Activated CD8-positive, alpha-beta memory T cell treated with anti-CD3 and anti-CD28 coated beads for 36 hours (primary cell): ENCODE results near the gene NDUFS4. TPM values are rescaled to one million over a fixed set of nuclear protein-coding genes. Genes with fewer than 3 reads are reported as not detected.
"Not testable (repeated sequence)": the region's sequence is repeated elsewhere in the genome, so short reads cannot be mapped to it uniquely, and the experiment has no call there.

ENCODE experiments used
- CTCF ChIA-PET: fragments of 350-600 bp; sonication (Branson Sonifier 250); formaldehyde crosslinking; loops from one replicate; lab custom pipeline; 2021; ENCODE audit warnings: antibody characterized with exemption; lab: Charles Lee
- POLR2A ChIA-PET: fragments of 350-600 bp; sonication (Branson Sonifier 250); formaldehyde crosslinking; loops from one replicate; lab custom pipeline; 2021; ENCODE audit warnings: antibody characterized with exemption; lab: Charles Lee
- total RNA-seq, 2 experiments: library from RNA; stranded (reverse); gene quantifications; one replicate each; pipeline ENCODE4 v1.2.3, GENCODE V29; 2021

Gene NDUFS4
- total RNA-seq, 2 experiments from 2014 or later = 56.6 to 57.6 TPM

DNA sequence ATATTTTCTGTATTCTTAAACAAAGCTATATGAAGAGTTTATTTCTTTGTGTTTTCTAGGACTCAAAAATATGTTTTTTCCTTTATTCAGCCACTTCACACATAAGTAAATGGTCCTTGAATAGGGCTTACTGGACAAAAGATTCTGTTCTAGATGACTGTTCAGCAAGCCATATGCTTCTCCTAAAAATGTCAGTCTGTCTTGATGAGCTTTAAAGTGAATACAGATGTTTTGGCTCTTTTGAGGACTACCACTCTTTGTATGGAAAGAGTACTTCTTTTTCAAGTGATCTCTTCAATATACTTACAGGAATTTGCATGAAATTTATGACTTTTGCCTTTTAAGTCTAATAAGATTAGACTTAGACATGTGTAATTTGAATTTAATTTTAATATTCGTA is 8.4 kb downstream of the NDUFS4 start:
- POLR2A ChIA-PET = no interaction called here
- CTCF ChIA-PET = no interaction called here

DNA sequence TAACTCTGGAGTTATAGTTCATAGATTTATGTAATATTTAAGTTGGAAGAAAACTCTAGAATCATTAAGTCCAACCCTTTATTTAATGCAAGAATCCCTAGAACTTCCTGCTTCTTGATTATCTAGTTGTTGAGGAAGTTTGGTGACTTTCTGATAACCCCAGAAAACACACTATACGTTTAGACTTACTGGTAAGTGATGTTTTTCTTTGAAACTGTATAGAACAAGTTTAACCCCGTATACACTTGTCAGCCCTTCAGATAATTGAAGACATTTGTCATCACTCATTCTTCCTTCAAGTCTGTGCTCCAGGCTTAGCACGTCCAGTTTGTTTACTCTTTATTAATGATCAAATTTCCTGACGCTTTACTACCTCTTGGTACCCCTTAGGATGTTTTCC is 9.0 kb downstream of the NDUFS4 start:
- CTCF ChIA-PET = no interaction called here
- POLR2A ChIA-PET = no interaction called here

DNA sequence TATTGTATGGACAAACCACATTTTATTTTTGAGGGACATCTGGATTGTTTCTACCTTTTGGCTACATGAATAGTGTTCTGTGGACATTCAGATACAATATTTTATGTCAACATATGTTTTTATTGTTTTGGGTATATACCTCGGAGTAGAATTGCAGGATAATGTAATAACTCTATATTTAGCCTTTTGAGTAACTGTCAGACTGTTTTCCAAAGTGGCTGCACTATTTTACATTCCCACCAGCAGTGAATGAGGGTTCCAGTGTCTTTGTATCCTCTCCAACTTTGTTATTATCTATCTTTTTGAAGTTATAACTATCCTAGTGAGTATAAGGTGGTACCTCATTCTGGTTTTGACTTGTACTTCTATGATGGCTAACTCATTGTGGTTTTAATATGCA is 11.0 kb downstream of the NDUFS4 start:
- ChIA-PET CTCF (interaction anchor here (0.6 kb wide), 1 partner anchor 47 kb away, joined by 3 read pairs; no protein-coding TSS in a partner anchor), POLR2A (no interaction called here)

DNA sequence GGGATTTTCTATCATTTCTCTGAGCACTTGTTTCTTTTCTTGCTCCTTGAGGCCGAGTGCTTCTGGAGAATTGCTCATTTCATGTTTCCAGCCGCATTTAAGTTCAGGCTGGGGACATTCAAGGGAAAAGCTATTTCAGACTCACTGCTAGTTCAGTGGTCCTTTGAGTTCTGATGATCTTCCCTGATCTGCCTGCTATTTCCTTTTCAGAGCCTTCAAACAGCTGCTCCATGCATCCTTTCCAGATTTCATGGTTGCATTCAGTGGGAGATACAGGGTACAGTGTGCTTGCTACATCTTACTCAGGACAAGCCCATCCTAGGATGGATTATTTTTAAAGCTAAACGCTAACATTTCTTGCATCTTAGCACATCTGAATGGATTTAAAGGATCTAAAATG is 14.7 kb downstream of the NDUFS4 start:
- ChIA-PET POLR2A (interaction anchor here (0.7 kb wide), 1 partner anchor 419 kb away, joined by 7 read pairs; no protein-coding TSS in a partner anchor), CTCF (no interaction called here)

DNA sequence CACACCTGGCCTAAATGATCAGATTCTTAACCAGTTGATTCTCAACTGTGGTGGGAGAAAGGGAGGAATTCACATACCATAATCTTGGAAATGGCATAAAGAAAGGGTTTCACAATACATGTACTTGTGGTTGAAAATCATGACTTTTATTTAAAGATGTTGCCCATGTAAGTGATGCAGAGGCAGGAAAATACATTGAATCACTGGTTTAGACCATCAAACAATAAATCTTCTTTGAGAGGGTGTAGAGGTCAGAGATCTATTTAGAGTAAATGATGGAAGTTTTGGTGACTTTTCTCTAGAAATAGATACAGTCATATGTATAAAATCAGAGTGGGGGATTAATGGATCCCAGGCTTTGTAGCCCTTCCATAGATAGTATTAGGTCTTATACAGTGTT is 15.4 kb downstream of the NDUFS4 start:
- ChIA-PET CTCF (no interaction called here), POLR2A (no interaction called here)

DNA sequence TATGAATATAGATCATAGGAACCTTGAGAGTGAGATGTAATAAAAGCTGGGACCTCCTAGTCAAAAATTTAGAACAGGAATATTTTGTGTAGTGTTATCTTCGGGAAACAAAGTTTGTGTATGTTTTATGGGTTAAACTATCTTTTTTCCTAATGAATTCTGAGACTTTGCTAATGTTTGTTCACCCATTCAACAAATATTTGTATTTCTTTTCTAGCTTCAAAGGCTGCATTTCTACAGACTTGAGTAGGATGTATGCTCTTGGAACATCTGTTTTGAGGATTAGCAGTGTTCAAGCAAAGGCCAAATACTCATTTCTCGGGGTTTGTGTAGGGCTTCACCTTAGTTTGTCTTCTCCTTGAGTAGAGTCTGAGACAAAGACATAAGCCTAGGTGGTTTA is 16.2 kb downstream of the NDUFS4 start:
- POLR2A ChIA-PET = no interaction called here
- CTCF ChIA-PET = no interaction called here

DNA sequence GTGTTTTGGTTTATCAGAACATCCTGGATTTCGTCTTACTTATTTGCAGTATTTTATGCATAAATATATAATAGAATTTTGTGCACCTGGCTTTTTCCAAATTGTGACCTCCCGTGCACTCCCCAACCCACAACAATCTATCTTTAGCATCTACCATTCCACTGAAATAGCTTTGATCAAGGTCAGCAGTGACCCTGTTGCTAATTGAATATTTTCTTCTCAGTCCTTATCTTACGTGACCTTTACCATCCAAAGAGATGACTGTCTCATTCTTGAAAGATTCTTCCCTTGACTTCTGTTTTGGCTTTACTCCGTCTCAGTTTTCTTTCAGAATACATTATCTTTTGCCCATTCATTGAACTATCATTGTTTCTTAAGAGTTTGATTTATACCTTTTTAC is 18.4 kb downstream of the NDUFS4 start:
- CTCF ChIA-PET = no interaction called here
- POLR2A ChIA-PET = interaction anchor here (0.6 kb wide), 1 partner anchor 418 kb away, joined by 3 read pairs; no protein-coding TSS in a partner anchor

DNA sequence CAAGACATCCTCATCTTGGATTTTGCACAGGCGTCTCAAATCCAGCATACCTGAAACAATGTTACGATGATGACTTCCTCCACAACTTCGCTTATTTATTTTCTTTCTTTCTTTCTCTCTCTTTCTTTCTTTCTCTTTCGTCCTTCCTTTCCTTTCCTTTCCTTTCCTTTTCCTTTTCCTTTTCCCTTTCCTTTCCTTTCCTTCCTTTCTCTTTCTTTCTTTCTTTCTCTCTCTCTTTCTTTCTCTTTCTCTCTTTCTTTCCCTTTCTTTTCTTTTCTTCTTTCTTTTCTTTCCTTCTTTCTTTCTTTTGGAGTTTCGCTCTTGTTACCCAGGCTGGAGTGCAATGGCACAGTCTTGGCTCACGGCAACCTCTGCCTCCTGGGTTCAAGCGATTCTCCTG is 20.1 kb downstream of the NDUFS4 start:
- ChIA-PET POLR2A (no interaction called here), CTCF (no interaction called here)

DNA sequence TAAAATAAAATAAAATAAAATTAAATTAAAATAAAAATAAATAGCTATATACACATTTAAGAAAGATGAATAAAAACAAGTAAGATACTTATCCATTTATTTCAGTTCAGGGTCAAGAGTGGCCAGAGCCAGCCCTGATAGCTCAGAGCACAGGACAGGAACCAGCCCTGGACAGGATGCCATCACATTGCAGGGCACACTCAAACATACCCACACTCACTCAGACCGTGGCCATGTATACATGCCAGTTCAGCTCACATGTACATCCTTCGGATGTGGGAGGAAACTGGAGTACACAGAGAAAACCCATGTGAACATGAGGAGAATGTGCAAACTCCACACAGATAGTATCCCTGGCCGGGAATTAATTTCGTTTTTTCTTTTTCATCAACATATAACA is 21.8 kb downstream of the NDUFS4 start:
- ChIA-PET POLR2A (no interaction called here), CTCF (no interaction called here)

DNA sequence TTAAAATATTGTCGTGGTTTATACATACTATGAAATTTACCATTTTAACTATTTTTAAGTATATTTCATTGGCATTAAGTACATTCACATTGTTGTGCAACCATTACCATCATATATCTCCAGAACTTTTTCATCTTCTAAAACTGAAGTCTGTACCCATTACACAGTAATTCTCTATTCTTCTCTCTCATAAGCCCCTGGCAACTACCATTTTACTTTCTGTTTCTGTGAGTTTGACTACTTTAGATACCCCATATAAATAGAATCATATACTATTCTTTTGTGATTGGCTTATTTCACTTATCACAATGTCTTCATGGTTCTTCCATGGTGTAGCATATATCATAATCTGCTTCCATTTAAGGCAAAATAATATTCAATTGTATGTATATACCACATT is 30.3 kb downstream of the NDUFS4 start:
- POLR2A ChIA-PET = no interaction called here
- CTCF ChIA-PET = no interaction called here

DNA sequence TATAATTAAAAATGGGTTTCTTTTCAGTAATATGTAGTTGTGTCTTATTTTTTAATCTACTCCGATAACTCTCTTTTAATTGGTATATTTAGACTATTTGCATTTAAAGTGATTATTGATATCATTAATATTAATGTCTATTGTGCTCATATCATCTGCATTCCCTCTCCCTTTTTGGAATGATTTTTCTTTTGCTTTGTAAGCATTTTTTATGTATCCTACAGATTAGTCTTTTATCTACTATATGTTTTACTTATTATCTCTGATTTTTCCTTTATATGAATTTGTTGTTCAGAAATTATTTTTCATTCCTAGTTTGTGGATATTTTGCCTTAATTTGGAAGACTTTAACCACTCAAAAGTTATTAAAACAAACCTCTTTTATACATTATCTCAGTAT is 34.0 kb downstream of the NDUFS4 start:
- CTCF ChIA-PET = no interaction called here
- POLR2A ChIA-PET = no interaction called here

DNA sequence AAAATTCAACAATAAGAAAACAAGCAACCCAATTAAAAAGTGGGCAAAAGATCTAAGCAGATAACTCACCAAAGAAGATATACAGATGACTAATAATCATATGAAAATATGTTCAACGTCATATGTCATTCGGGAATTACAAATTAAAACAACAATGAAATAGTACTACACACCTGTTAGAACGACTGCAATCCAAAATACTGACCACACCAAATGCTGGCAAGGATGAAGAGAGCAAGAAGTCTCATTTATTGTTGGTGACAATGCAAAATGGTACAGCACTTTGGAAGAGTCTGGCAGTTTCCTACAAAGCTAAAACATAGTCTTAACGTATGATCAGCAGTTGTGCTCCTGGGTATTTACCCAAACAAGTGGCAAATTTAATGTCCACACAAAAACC is 37.5 kb downstream of the NDUFS4 start:
- ChIA-PET POLR2A (no interaction called here), CTCF (no interaction called here)

DNA sequence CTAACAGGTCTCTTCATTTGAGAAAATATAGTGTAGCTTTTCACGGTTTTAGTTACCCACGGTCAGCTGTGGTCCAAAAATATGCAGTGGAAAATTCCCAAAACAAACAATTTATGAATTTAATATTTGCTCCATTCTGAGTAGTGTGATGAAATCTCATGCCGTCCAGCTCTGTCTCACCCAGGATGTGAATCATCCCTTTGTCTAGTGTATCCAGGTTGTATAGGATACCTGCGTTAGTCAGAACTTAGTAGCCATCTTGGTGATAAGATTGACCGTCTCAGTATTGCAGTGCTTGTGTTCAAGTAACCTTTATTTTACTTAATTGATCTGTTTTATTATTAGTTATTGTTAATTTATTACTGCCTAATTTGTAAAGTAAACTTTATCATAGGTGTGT is 41.1 kb downstream of the NDUFS4 start:
- ChIA-PET POLR2A (no interaction called here), CTCF (no interaction called here)

DNA sequence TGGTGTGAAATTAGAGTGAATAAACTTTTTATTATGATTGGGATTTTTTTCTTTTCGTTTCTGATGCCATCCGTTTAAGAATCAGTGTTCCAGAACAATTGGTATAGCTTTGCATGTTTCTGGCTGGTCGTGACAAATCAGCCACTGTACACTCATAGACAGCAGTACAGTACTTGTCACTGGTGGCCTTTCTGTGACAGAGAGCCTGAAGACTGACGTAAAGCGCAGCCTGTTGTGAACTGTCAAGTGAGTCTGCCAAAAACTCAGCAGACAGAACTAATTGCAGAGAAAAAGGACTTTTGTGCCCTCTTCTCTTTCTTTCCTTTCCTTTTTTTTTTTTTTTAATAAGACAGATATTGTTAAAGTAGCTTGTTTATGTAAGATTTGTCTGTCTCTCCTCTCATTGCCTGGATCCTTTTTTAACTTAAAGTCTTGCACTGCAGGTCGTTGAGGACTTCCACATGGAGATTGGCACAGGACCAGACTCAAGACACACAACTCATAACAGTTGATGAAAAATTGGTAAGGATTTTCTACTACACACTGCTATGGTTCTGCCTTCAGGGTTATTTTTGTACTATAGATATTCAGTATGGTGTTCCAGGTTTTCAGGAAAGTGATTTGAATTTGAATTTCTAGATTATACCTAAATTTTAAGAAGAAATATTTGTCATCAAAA is 42.7 kb downstream of the NDUFS4 start:
- POLR2A ChIA-PET = no interaction called here
- CTCF ChIA-PET = no interaction called here

DNA sequence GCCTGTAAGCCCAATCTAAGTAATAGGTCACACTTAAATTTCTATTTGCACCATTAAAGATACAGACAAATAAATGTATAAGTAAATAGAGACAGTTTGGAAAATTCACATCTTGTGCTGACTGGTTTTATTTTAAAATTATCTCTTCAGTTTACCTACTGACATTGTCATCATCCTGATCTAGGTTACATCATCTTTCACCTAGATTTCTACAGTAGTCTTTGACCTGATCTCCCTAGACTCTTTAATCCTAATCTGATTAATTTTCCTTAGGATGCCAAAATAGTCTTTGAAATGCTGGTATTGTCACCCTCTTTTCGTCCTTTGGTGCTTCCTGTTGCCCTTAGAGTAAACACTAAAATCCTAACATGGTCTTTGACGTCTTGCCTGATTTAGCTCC is 43.9 kb downstream of the NDUFS4 start:
- POLR2A ChIA-PET = no interaction called here
- CTCF ChIA-PET = no interaction called here

DNA sequence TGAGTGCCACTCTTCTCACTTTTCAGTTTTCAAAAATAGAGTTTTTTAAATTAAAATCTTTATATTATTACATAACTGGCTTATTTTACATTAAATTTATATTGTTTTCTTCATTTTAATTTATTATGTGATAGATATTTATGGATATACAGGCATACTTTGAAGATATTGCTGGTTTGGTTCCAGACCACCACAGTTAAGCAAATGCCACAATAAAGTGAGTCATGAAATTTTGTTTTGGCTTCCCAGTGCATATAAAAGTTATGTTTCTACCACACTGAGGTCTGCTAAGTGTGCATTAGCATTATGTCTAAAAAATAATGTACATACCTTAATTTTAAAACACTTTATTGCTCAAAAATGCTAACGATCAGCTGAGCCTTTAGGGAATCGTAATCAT is 47.4 kb downstream of the NDUFS4 start:
- POLR2A ChIA-PET = no interaction called here

DNA sequence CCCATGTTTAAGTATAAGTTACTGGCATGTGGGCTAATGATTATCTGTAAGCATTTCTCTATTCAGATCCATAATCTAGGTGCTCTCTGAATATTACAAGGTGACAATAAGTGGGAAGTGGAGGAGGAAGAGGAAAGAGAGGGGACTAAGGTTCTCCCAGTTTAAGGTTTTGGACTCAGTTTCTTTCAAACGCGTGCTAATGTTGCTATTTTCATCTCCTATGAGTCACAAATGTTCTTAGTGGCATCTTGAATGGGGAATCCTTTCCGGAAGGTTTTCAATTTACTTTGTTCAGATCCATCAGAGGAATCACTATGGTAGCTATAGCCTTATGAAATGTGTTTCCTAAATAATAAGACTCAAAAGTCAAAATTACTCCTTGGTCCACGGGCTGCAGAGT is 48.5 kb downstream of the NDUFS4 start:
- POLR2A ChIA-PET, CTCF ChIA-PET: not testable (repeated sequence)

More for the DNA sequence above, 47.4 kb downstream of the NDUFS4 start:
- CTCF ChIA-PET = no interaction called here

DNA sequence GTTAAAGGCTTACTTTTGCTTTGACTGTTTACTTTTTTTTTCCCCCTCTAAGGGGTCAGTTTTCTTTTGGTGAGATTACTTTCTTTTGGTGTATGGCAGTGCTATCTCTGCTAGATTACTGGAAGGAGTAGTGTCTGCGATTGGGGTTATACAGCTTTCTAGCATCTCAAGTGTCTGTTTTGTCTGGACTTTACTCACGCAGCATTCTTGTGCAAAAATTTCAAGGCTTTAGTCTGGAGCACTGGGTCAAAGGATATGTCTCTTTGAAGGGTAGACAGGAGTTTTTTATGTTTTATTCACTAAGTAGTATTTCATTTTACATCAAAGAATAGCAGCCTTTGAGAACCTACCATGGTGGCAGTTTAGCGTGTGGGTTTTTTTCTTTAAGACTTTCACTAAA is 52.6 kb downstream of the NDUFS4 start:
- CTCF ChIA-PET = no interaction called here

DNA sequence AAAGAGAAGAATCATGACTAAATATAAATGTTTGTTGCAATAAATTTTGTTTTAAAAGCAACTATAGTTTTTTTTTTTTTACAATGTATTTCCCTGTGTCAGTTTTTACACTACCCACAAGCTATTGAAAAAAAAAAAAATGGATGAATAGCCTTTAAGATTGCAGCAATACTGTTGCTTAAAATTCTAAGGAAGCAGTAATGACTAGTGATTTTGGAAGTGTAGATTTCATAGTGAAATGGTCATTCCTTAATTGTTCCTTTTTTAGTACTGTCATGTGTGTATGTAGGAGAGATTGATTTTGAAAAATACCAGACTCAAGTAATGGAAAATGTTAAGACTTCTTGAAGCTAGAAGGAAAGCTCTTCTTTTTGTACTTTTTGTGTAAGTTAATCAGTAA is 53.1 kb downstream of the NDUFS4 start:
- CTCF ChIA-PET = no interaction called here
- POLR2A ChIA-PET = no interaction called here

More for the DNA sequence above, 52.6 kb downstream of the NDUFS4 start:
- POLR2A ChIA-PET = no interaction called here

DNA sequence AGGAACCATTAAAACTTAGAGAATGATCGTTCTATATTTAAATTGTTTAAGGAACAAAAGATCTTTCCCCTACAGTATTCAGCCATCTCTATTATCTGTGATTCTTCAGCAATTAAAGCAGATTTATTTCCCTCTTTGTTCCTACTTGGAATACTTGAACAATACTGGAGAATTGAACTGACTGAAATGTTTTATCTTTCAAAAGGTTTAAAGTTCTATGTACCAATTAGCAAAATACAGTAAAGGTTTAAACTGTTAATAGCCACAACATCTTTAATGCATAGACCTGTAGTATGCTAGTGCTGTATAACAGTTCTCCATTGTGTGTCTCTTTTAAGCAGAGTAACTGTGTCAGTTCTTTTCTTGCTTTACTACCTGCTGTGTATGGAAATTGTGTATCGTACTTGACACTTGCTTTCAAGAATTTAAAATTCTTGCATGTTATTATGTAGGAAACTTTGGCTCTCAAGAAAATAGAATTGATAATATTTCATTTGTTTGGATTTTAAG is 54.0 kb downstream of the NDUFS4 start:
- ChIA-PET CTCF (no interaction called here), POLR2A (no interaction called here)

DNA sequence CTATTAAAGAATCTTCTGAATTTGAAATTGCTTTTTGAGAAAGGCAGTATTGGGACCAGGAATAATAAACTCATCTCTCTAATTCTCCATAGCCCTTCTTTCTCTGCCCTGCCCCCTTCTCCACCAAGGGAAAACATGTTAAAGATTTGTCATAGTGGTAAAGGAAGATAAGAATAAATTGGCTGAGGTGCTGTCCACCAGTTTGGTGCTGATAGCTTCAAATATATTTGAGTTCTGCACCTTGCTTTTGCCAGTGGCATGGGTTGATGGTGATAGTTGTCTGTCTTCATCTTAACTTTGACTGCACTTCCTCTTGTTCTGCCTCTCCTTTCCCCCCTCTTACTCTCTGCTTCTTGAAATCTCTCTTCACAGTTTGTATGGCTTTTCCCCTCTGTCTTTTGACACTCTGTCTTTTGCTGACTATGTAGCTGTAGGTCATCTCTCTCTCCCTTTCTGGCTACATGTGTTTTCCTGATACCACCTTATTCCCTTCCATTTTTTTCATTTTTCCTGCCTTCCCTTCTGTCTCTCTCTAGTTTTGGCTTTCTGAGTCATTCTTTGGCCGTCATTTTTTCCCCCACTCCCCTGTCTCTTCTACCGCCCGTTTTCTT is 56.6 kb downstream of the NDUFS4 start:
- CTCF ChIA-PET = no interaction called here
- POLR2A ChIA-PET = no interaction called here
